Measurements from ENCODE around the gene PLEKHA7. TPM values are rescaled to one million over a fixed set of nuclear protein-coding genes. Genes with fewer than 3 reads are reported as not detected.

The PLEKHA7 gene
- total and polyA plus RNA-seq, 4 donors, result 13.3 to 31.8 (median 21.5) TPM

DNA sequence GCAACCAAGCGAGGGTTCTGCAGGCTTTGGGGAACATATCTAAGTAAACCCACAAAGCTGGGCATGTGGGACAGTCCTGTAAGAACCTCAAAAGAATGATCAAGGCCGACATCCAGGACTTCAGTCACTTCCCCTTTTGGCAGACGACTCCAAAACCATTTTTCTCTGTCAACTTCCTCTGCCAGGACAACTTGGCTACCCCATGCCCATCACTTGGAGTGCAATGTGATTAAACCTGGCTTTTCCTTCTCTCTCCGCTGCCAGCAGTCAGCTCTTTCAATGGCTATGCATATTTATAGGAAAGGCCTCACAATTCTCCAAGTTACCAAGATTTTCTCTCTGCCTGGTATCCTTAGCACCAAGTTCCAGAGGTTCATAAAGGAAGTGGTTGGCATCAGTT, 196.9 kb downstream of the PLEKHA7 start:
- Histone ChIP-seq H3K9ac (ENCODE audit: insufficient read depth in 1 of 2, low read length in 2 of 2) (no peak overlapping the region), H3K27ac (ENCODE audit: low read depth in 1 of 2, low read length in 1 of 2) (no peak overlapping the region), H3K27me3 (ENCODE audit: control insufficient read depth in 3 of 3, insufficient read depth in 3 of 3, low read length in 2 of 3) (no peaks in the 10 kb centered on the region), H3K4me3 (no peak overlapping the region), H3K9me3 (ENCODE audit: control insufficient read depth in 4 of 4, insufficient read depth in 3 of 4, low read length in 3 of 4) (no peaks in the 10 kb centered on the region), H3K4me1 (ENCODE audit: control insufficient read depth in 5 of 5, insufficient read depth in 5 of 5, low read length in 5 of 5) (peaks cover 0 to 18% (median 0%) of the 10 kb centered on the region in 5 donors), H3K36me3 (ENCODE audit: control insufficient read depth in 4 of 4, insufficient read depth in 4 of 4, low read length in 4 of 4) (peaks cover 0 to 9% (median 0%) of the 10 kb centered on the region in 4 donors)
- ATAC-seq (ENCODE audit: insufficient read depth, low FRiP score) (no peak), DNase-seq (no peak)
- WGBS, 2 donors, result 36 to 54% methylated on average over 4 of the region's 4 CpGs
- TF ChIP-seq, protein P1, sequence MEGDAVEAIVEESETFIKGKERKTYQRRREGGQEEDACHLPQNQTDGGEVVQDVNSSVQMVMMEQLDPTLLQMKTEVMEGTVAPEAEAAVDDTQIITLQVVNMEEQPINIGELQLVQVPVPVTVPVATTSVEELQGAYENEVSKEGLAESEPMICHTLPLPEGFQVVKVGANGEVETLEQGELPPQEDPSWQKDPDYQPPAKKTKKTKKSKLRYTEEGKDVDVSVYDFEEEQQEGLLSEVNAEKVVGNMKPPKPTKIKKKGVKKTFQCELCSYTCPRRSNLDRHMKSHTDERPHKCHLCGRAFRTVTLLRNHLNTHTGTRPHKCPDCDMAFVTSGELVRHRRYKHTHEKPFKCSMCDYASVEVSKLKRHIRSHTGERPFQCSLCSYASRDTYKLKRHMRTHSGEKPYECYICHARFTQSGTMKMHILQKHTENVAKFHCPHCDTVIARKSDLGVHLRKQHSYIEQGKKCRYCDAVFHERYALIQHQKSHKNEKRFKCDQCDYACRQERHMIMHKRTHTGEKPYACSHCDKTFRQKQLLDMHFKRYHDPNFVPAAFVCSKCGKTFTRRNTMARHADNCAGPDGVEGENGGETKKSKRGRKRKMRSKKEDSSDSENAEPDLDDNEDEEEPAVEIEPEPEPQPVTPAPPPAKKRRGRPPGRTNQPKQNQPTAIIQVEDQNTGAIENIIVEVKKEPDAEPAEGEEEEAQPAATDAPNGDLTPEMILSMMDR (IDR thresholded peaks at IDR 0.05; ENCODE audit: control extremely low read depth, extremely low read depth), result no peak

DNA sequence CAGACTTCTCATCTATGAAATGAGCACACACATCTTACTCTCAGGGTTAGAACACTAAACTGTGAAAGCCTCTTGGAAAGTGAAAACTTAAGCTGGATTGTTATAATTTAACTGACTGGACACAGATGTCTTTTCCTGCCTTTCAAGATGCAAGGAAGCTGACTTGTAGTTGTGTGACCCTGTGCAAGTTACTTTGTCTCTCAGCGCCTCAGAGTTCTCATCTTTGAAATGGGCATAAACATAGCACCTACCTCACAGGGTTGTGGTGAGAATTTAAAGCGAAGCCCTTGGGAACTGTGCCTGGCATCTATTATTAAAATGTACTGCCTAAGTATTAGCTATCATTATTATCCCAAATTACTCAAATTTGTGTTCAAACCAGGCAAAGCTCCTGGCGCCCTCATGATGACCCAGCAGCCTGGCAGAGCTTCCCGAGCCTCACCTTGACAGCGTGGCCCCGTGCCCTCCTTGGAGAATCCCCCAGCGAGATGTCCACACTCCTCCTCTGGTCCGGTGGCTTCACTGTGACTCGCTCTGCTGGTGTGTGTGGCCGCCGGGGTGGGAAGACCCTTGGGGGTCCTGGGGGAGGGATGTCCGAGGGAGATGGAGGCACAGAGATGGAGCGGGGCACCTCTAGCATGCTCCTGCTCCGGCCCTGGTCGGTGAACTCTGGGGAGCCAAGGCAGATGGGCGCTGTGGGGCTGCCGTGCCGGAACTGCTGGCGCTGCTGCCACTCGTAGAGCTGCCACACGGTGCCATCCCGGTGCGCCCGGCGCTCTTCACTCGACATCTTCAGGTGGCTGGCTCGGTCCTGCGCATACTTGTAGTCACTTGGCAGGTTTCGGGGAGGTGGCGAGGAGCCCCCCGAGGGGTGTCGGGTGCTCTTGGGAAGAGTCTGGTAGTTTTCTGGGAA, 197.6 kb downstream of the PLEKHA7 start:
- WGBS, 2 donors, result 95 to 98% methylated on average over 32 of the region's 32 CpGs
- Histone ChIP-seq H3K9ac (ENCODE audit: insufficient read depth in 1 of 2, low read length in 2 of 2) (no peak overlapping the region), H3K4me1 (ENCODE audit: control insufficient read depth in 5 of 5, insufficient read depth in 5 of 5, low read length in 5 of 5) (peaks cover 0 to 18% (median 0%) of the 10 kb centered on the region in 5 donors), H3K36me3 (ENCODE audit: control insufficient read depth in 4 of 4, insufficient read depth in 4 of 4, low read length in 4 of 4) (peaks cover 0 to 9% (median 0%) of the 10 kb centered on the region in 4 donors), H3K4me3 (no peak overlapping the region), H3K9me3 (ENCODE audit: control insufficient read depth in 4 of 4, insufficient read depth in 3 of 4, low read length in 3 of 4) (no peaks in the 10 kb centered on the region), H3K27me3 (ENCODE audit: control insufficient read depth in 3 of 3, insufficient read depth in 3 of 3, low read length in 2 of 3) (no peaks in the 10 kb centered on the region), H3K27ac (ENCODE audit: low read depth in 1 of 2, low read length in 1 of 2) (no peak overlapping the region)
- no peak for ATAC-seq (ENCODE audit: insufficient read depth, low FRiP score)
- TF ChIP-seq, protein P1 (IDR thresholded peaks at IDR 0.05; ENCODE audit: control extremely low read depth, extremely low read depth), result no peak
- no peak for DNase-seq

DNA sequence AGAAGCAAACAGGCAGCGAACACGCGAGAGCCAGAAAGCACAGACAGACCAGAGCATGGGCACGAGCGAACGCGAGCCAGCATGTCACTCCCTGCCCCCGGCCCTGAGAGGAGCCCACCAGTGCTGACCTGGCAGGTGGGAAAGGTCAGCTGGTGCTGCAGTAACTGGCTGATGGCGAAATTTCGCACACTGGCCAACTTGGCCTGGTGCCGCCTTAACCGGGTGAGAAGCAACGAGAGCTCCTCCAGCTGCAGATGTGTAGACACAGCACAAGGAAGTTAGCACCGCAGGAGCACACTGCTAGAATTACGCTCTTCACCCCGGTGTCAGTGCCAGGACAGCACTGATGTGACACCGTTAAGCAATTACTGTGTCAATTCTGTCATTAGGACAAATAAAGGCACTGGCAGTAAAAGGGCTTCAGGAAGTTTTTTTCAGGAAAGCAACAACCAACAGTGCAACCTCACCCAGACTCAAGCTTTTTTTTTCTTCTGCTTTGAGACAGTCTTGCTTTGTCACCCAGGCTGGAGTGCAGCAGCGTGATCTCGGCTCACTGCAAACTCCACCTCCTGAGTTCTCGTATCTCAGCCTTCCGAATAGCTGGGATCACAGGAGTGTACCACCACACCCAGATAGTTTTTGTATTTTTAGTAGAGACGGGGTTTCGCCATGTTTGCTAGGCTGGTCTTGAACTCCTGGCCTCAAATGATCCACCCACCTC, 199.0 kb downstream of the PLEKHA7 start:
- no peaks in the 10 kb centered on the region for H3K27me3 ChIP-seq (ENCODE audit: control insufficient read depth in 3 of 3, insufficient read depth in 3 of 3, low read length in 2 of 3)
- peak overlapping the region in 1 of 2 donors; percentile 82 for H3K27ac ChIP-seq (ENCODE audit: low read depth in 1 of 2, low read length in 1 of 2)
- ATAC-seq (ENCODE audit: insufficient read depth, low FRiP score), result peak; percentile 59
- no peaks in the 10 kb centered on the region for H3K9me3 ChIP-seq (ENCODE audit: control insufficient read depth in 4 of 4, insufficient read depth in 3 of 4, low read length in 3 of 4)
- WGBS, 2 donors, result 43 to 60% methylated on average over 23 of the region's 23 CpGs
- no peak overlapping the region for H3K4me3 ChIP-seq
- peaks cover 0 to 19% (median 0%) of the 10 kb centered on the region in 5 donors for H3K4me1 ChIP-seq (ENCODE audit: control insufficient read depth in 5 of 5, insufficient read depth in 5 of 5, low read length in 5 of 5)
- DNase-seq, result peak; percentile 79 to 91 (median 86)
- H3K36me3 ChIP-seq (ENCODE audit: control insufficient read depth in 4 of 4, insufficient read depth in 4 of 4, low read length in 4 of 4), result peaks cover 0 to 11% (median 0%) of the 10 kb centered on the region in 4 donors
- TF ChIP-seq, protein P1 (IDR thresholded peaks at IDR 0.05; ENCODE audit: control extremely low read depth, extremely low read depth), result no peak
- H3K9ac ChIP-seq (ENCODE audit: insufficient read depth in 1 of 2, low read length in 2 of 2), result no peak overlapping the region

All from lung (tissue), 12 donors.